ENCODE data around the gene VHLL. TPM values are rescaled to one million over a fixed set of nuclear protein-coding genes. Genes with fewer than 3 reads are reported as not detected.
A peak's percentile ranks its signal among the peaks of the same experiment; 100 is the strongest.

VHLL gene
- total and polyA plus RNA-seq, 2 of the 13 experiments (the other 11 are each of a cell fraction or from before 2014, with no cell fraction given), result 0.24 TPM; not detected in 1

DNA sequence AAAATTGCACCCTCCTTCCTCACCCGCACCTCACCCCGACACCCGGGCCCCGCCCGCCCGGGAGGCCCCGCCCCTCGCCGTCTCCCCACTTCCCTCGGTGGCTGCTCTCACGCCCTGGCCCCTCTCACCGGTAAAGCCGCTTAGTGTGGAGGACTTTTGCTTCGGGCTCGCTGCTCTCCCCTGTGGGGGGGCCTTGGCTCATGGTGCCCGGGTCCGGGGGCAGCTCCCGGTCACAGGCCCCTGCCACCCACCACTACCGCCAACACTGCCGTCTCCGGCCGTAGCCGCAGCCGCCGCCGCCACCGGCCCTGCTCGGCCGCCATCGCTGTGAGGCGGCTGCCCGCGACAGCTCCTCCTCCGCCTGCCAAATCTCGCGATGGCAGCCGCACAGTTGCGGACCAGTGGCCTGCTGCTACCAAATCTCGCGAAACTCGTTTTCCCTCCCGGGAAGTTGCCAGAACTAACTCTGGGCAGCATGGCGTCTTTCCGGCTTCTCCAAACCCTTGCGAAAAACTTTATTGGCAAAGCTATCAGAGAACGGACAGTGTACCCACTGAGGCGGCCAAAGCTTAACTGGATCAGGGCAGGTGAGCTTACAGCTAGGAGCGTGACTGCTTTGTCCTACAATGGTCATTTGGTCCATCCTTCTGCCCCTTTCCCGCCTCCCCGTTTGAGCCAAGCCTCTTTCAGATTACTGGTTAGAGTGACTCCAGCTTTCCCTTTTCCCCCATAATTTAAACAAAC is 16.5 kb downstream of the VHLL start, which contains the start of gene SMG5 (continued):
- TF ChIP-seq, protein P1, sequence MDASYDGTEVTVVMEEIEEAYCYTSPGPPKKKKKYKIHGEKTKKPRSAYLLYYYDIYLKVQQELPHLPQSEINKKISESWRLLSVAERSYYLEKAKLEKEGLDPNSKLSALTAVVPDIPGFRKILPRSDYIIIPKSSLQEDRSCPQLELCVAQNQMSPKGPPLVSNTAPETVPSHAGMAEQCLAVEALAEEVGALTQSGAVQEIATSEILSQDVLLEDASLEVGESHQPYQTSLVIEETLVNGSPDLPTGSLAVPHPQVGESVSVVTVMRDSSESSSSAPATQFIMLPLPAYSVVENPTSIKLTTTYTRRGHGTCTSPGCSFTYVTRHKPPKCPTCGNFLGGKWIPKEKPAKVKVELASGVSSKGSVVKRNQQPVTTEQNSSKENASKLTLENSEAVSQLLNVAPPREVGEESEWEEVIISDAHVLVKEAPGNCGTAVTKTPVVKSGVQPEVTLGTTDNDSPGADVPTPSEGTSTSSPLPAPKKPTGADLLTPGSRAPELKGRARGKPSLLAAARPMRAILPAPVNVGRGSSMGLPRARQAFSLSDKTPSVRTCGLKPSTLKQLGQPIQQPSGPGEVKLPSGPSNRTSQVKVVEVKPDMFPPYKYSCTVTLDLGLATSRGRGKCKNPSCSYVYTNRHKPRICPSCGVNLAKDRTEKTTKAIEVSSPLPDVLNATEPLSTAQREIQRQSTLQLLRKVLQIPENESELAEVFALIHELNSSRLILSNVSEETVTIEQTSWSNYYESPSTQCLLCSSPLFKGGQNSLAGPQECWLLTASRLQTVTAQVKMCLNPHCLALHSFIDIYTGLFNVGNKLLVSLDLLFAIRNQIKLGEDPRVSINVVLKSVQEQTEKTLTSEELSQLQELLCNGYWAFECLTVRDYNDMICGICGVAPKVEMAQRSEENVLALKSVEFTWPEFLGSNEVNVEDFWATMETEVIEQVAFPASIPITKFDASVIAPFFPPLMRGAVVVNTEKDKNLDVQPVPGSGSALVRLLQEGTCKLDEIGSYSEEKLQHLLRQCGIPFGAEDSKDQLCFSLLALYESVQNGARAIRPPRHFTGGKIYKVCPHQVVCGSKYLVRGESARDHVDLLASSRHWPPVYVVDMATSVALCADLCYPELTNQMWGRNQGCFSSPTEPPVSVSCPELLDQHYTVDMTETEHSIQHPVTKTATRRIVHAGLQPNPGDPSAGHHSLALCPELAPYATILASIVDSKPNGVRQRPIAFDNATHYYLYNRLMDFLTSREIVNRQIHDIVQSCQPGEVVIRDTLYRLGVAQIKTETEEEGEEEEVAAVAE (CRISPR knock-in tag; IDR thresholded peaks at IDR 0.05; ENCODE audit: borderline replicate concordance), result peak; percentile 70; the same call in 1 of the 2 replicates
- TF ChIP-seq, protein P2, sequence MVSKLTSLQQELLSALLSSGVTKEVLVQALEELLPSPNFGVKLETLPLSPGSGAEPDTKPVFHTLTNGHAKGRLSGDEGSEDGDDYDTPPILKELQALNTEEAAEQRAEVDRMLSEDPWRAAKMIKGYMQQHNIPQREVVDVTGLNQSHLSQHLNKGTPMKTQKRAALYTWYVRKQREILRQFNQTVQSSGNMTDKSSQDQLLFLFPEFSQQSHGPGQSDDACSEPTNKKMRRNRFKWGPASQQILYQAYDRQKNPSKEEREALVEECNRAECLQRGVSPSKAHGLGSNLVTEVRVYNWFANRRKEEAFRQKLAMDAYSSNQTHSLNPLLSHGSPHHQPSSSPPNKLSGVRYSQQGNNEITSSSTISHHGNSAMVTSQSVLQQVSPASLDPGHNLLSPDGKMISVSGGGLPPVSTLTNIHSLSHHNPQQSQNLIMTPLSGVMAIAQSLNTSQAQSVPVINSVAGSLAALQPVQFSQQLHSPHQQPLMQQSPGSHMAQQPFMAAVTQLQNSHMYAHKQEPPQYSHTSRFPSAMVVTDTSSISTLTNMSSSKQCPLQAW (CRISPR knock-in tag; IDR thresholded peaks at IDR 0.05), result peak; percentile 88
- no peak for TF ChIP-seq PAF1 (CRISPR knock-in tag; IDR thresholded peaks at IDR 0.05)
- TF ChIP-seq GABPA (IDR thresholded peaks at IDR 0.05; ENCODE audit: low read depth, low read length), result peak; percentile 57
- TF ChIP-seq GABPA (CRISPR knock-in tag; IDR thresholded peaks at IDR 0.05; ENCODE audit: low read depth), result peak; percentile 93
- no peak for TF ChIP-seq NR1H2 (CRISPR knock-in tag; IDR thresholded peaks at IDR 0.05; ENCODE audit: borderline replicate concordance, low read depth)
- TF ChIP-seq ARNT2 (CRISPR knock-in tag; IDR thresholded peaks at IDR 0.05; ENCODE audit: low read depth), result peak; percentile 98; the same call in 1 of the 2 replicates
- no peak for TF ChIP-seq SUZ12 (IDR thresholded peaks at IDR 0.05; ENCODE audit: low read depth, low read length)
- TF ChIP-seq NR2F1 (CRISPR knock-in tag; IDR thresholded peaks at IDR 0.05), result no peak
- no peak for TF ChIP-seq HOXD1 (CRISPR knock-in tag; IDR thresholded peaks at IDR 0.05)
- TF ChIP-seq SIX4 (CRISPR knock-in tag; IDR thresholded peaks at IDR 0.05), result no peak; the same call in 1 of the 2 replicates
- TF ChIP-seq, protein P3, sequence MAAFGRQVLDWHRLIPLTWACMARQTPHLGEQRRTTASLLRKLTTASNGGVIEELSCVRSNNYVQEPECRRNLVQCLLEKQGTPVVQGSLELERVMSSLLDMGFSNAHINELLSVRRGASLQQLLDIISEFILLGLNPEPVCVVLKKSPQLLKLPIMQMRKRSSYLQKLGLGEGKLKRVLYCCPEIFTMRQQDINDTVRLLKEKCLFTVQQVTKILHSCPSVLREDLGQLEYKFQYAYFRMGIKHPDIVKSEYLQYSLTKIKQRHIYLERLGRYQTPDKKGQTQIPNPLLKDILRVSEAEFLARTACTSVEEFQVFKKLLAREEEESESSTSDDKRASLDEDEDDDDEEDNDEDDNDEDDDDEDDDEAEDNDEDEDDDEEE (CRISPR knock-in tag; IDR thresholded peaks at IDR 0.05), result 0 out of 2 replicates have a peak, but pooled peaks have one; percentile 53
- TF ChIP-seq ZNF747 (CRISPR knock-in tag; IDR thresholded peaks at IDR 0.05; ENCODE audit: borderline replicate concordance), result peak; percentile 78; the same call in 1 of the 2 replicates
- TF ChIP-seq CBX2 (IDR thresholded peaks at IDR 0.05; ENCODE audit: low read depth, low read length), result no peak
- no peak for TF ChIP-seq CBX2 (CRISPR knock-in tag; IDR thresholded peaks at IDR 0.05; ENCODE audit: low read depth)
- TF ChIP-seq GTF2F1 (IDR thresholded peaks at IDR 0.05; ENCODE audit: low read length), result no peak; the same call in 1 of the 2 replicates
- no peak for TF ChIP-seq ZNF326 (CRISPR knock-in tag; IDR thresholded peaks at IDR 0.05; ENCODE audit: borderline replicate concordance)
- TF ChIP-seq, protein P4, sequence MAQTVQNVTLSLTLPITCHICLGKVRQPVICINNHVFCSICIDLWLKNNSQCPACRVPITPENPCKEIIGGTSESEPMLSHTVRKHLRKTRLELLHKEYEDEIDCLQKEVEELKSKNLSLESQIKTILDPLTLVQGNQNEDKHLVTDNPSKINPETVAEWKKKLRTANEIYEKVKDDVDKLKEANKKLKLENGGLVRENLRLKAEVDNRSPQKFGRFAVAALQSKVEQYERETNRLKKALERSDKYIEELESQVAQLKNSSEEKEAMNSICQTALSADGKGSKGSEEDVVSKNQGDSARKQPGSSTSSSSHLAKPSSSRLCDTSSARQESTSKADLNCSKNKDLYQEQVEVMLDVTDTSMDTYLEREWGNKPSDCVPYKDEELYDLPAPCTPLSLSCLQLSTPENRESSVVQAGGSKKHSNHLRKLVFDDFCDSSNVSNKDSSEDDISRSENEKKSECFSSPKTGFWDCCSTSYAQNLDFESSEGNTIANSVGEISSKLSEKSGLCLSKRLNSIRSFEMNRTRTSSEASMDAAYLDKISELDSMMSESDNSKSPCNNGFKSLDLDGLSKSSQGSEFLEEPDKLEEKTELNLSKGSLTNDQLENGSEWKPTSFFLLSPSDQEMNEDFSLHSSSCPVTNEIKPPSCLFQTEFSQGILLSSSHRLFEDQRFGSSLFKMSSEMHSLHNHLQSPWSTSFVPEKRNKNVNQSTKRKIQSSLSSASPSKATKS (CRISPR knock-in tag; IDR thresholded peaks at IDR 0.05), result no peak
- TF ChIP-seq ZNF354B (CRISPR knock-in tag; IDR thresholded peaks at IDR 0.05), result no peak
- peak; percentile 77 for TF ChIP-seq ZEB1 (IDR thresholded peaks at IDR 0.05; ENCODE audit: insufficient replicate concordance, low read depth)
